Spleen (tissue), 11 donors: ENCODE data around the gene IGFALS. TPM values are rescaled to one million over a fixed set of nuclear protein-coding genes. Genes with fewer than 3 reads are reported as not detected.

Experiments used
- DNase-seq: peaks from one replicate; pipeline ENCODE4 v3.0.0-alpha.2; 2020
- H3K27ac ChIP-seq, 8 donors: fragments of 200-600 bp; sonication (generic) in 7 of 8; 1 replicate in 4 of 8; 2 replicates in 4 of 8; pipeline versions ENCODE4 v1.5.0 to v1.8.0; 2016 to 2021; ENCODE audit warnings: inconsistent platforms in 4 of 8, mild to moderate bottlenecking in 4 of 8, moderate library complexity in 1 of 8
- H3K27me3 ChIP-seq, 7 donors: fragments of 200-600 bp; sonication (generic) in 6 of 7; replicated peaks in 1 of 7; 1 replicate in 4 of 7; 2 replicates in 3 of 7; pipeline versions ENCODE4 v1.5.0 to v1.8.0; 2016 to 2021; ENCODE audit warnings: inconsistent platforms in 3 of 7, mild to moderate bottlenecking in 1 of 7
- H3K36me3 ChIP-seq, 6 donors: fragments of 200-600 bp; sonication (generic) in 5 of 6; 1 replicate in 4 of 6; 2 replicates in 2 of 6; pipeline versions ENCODE4 v1.5.0 to v1.8.0; 2016 to 2021; ENCODE audit warnings: inconsistent platforms in 2 of 6
- H3K4me1 ChIP-seq, 6 donors: fragments of 200-600 bp; sonication (generic) in 5 of 6; 1 replicate in 3 of 6; 2 replicates in 3 of 6; pipeline versions ENCODE4 v1.5.0 to v1.8.0; 2016 to 2021; ENCODE audit warnings: inconsistent platforms in 3 of 6
- H3K4me3 ChIP-seq, 8 donors: fragments of 200-600 bp; sonication (generic) in 7 of 8; 1 replicate in 4 of 8; 2 replicates in 4 of 8; pipeline versions ENCODE4 v1.5.0 to v1.8.0; 2016 to 2021; ENCODE audit warnings: inconsistent platforms in 4 of 8, mild to moderate bottlenecking in 4 of 8, moderate library complexity in 2 of 8
- H3K9me3 ChIP-seq, 8 donors: fragments of 200-600 bp; sonication (generic) in 7 of 8; 1 replicate in 4 of 8; 2 replicates in 4 of 8; pipeline versions ENCODE4 v1.5.0 to v1.8.0; 2016 to 2021; ENCODE audit warnings: inconsistent platforms in 4 of 8
- POLR2A ChIP-seq, 3 donors: fragments of 450-650 bp; IDR thresholded peaks; one replicate each; pipeline ENCODE4 v1.5.1; 2017; ENCODE audit warnings: antibody characterized with exemption in 3 of 3, mild to moderate bottlenecking in 1 of 3
- POLR2AphosphoS5 ChIP-seq, 3 donors: sonication (generic); formaldehyde crosslinking; IDR thresholded peaks; one replicate each; pipeline ENCODE4 v1.5.1; 2017; ENCODE audit warnings: antibody characterized with exemption in 3 of 3
- WGBS, 5 donors: extraction: QIAGEN DNeasy Blood & Tissue Kit in 3 of 5; methylation state at CpG; one replicate each; pipeline versions ENCODE4 v1.1.5 to v1.1.7; 2013 to 2018; 5-methylcytosine and 5-hydroxymethylcytosine counted together
- intact Hi-C: fragments of 100-400 bp; cut with DNase I; formaldehyde crosslinking; loops from one replicate; pipeline ENCODE4 v1.15.0; 2023; ENCODE audit warnings: low total_unique reads
- polyA plus RNA-seq, 3 donors: library from polyadenylated mRNA; stranded (reverse); fragments of 200-250 nt; gene quantifications; one replicate each; pipeline ENCODE4 v1.2.1, GENCODE V29; 2013
- total RNA-seq, 7 donors: library from RNA; depleted of rRNA in 3 of 7; stranded (reverse); fragments of >200 nt in 3 of 7; fragmentation: NEBNext Ultra II Directional in 4 of 7; extraction: Animal tissue kit (Norgen Biotek cat#: 25700) in 4 of 7; gene quantifications; one replicate each; pipeline versions ENCODE4 v1.1.0 to v1.2.1, GENCODE V29; 2016 to 2021
- TF ChIP-seq, protein P1 (sequence below), 11 experiments: fragments of 200-600 bp in 7 of 11; fragments of 450-650 bp in 4 of 11; sonication (generic) in 4 of 11; IDR thresholded peaks in 8 of 11; conservative IDR thresholded peaks in 3 of 11; 1 replicate in 7 of 11; 2 replicates in 4 of 11; pipeline versions ENCODE4 v1.4.0 to v1.8.0; 2016 to 2021; ENCODE audit warnings: antibody characterized with exemption in 11 of 11, inconsistent platforms in 4 of 11, mild to moderate bottlenecking in 1 of 11
- donor health status: healthy with polysubstance abuse.
- donor health status: DM: no; HTN: no; CAD: no; lungs with moderate emphysema.
- donor health status: DM: no; HTN: no; CAD: no.
- donor health status: Bipolar disorder and iron deficiency.
- donor health status: healthy.
- donor health status: DM: no; HTN: no; CAD: no.
- donor health status: DM: yes; HTN: yes; CAD: no.

Gene IGFALS
- total and polyA plus RNA-seq, 10 donors, result 0.14 to 0.63 (median 0.29) TPM; not detected in 2

DNA sequence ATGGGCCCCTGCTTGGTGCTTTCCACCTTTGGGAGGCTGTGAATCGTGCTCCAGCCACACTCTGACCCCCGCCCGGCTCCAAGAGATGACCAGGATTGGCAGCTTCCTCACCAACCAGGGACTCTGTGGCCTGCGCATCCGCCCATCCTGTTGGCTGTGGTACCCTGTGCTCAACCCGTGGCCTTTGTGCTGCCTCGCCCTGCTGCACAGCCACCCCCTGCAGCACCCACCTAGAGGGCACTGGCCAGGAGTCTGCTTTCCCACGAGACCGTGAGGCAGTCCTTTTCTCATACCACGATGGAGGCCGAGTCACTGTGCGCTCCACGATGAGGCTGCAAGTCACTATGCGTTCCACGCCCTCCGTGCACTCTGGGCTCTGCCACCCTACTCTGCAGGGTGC, 41.6 kb downstream of the IGFALS start:
- Histone ChIP-seq H3K9me3 (no peaks in the 10 kb centered on the region), H3K27ac (no peak overlapping the region), H3K36me3 (peaks cover 3 to 98% (median 72%) of the 10 kb centered on the region in 6 donors), H3K4me3 (no peak overlapping the region), H3K27me3 (no peaks in the 10 kb centered on the region), H3K4me1 (peaks cover 0 to 3% (median 0%) of the 10 kb centered on the region in 6 donors)
- WGBS, 5 donors, result 94 to 97% (median 96%) methylated on average over 16 of the region's 16 CpGs
- TF ChIP-seq, protein P1, sequence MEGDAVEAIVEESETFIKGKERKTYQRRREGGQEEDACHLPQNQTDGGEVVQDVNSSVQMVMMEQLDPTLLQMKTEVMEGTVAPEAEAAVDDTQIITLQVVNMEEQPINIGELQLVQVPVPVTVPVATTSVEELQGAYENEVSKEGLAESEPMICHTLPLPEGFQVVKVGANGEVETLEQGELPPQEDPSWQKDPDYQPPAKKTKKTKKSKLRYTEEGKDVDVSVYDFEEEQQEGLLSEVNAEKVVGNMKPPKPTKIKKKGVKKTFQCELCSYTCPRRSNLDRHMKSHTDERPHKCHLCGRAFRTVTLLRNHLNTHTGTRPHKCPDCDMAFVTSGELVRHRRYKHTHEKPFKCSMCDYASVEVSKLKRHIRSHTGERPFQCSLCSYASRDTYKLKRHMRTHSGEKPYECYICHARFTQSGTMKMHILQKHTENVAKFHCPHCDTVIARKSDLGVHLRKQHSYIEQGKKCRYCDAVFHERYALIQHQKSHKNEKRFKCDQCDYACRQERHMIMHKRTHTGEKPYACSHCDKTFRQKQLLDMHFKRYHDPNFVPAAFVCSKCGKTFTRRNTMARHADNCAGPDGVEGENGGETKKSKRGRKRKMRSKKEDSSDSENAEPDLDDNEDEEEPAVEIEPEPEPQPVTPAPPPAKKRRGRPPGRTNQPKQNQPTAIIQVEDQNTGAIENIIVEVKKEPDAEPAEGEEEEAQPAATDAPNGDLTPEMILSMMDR (IDR thresholded peaks at IDR 0.05 in 8 of 11, conservative IDR thresholded peaks at IDR 0.05 in 3 of 11), result no peak
- TF ChIP-seq POLR2A (IDR thresholded peaks at IDR 0.05), result no peak
- TF ChIP-seq POLR2AphosphoS5 (IDR thresholded peaks at IDR 0.05), result peak in 1 of 3 donors; percentile 58
- DNase-seq, result no peak
- intact Hi-C loops, result no loop called here

DNA sequence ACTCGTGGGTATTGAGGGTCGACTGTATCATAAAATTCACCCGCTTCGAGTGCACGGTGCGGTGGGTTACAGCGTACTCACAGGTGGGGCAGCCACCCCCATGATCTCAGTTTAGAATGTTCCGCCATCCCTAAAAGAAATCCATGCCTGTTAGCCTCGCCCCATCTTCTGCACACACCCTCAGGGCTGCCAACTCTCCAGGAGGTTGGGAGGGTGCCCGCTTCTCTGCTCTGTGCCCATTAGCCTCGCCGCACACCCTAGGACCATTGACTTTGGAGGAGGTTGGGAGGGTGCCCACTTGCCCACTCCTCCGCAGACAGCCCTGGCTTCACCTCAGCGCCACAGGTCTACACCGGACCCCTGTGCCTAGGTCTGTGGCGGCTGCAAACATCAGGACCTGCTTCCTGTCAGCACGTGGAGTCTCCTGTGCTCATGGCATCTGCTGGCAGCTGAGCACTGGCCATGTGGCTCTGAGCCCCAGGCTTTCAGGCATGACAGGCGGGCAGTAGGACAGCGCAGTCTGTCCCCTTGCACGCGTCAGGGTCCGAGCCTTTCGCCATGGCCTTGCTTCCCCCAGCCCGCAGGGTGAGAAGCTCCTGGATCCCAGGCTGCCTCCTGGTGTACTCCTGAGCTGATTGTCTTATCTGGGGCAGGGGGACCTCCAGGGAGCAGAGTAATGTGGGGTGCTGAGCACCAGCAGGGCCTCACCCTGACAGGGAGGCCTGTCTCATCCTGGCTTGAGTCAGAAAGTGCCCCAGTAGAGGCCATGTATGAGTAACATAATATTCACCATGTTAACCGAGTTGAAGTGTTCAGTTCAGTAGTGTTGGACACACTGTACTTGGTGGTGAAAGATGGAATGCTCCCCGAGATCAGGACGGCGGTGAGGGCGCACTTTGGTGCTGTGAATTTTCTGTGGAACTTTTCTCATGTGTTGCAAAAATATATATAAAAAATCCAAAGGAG, 44.1 kb downstream of the IGFALS start:
- TF ChIP-seq POLR2AphosphoS5 (IDR thresholded peaks at IDR 0.05), result peak in 1 of 3 donors; percentile 35
- TF ChIP-seq, protein P1 (IDR thresholded peaks at IDR 0.05 in 8 of 11, conservative IDR thresholded peaks at IDR 0.05 in 3 of 11), result no peak
- Histone ChIP-seq H3K27me3 (no peaks in the 10 kb centered on the region), H3K27ac (no peak overlapping the region), H3K4me3 (no peak overlapping the region), H3K9me3 (no peaks in the 10 kb centered on the region), H3K36me3 (peaks cover 3 to 100% (median 90%) of the 10 kb centered on the region in 6 donors), H3K4me1 (no peaks in the 10 kb centered on the region)
- peak; percentile 52 for DNase-seq
- 92 to 98% (median 95%) methylated on average over 24 to 29 of the region's 29 CpGs for WGBS, 5 donors
- intact Hi-C loops, result no loop called here

DNA sequence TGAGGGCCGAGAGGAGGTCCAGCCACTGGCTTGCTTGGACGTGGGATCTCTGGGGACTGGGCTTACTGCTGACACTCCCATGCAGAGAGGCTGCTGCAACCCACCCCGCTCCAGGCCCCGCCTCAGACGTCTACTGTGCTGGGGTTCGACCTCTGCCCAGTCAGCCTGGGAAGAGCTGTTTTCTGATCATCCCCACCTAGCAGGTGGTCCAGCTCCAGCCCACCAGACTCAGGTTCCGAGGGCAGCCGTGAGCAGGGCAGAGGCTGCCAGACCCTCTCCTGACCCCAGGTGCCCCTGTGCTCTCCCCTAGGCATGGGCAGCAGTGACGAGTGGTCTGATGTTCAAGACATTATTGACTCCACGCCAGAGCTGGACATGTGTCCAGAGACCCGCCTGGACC, 45.6 kb downstream of the IGFALS start:
- H3K27me3 ChIP-seq, result no peaks in the 10 kb centered on the region
- no peaks in the 10 kb centered on the region for H3K4me1 ChIP-seq
- H3K4me3 ChIP-seq, result no peak overlapping the region
- 89 to 95% (median 94%) methylated on average over 6 to 11 of the region's 11 CpGs for WGBS, 5 donors
- peaks cover 3 to 100% (median 94%) of the 10 kb centered on the region in 6 donors for H3K36me3 ChIP-seq
- TF ChIP-seq, protein P1 (IDR thresholded peaks at IDR 0.05 in 8 of 11, conservative IDR thresholded peaks at IDR 0.05 in 3 of 11), result no peak
- TF ChIP-seq POLR2AphosphoS5 (IDR thresholded peaks at IDR 0.05) (no peak), POLR2A (IDR thresholded peaks at IDR 0.05) (no peak)
- DNase-seq, result no peak
- intact Hi-C loops, result no loop called here
- H3K27ac ChIP-seq, result no peak overlapping the region
- H3K9me3 ChIP-seq, result no peaks in the 10 kb centered on the region

DNA sequence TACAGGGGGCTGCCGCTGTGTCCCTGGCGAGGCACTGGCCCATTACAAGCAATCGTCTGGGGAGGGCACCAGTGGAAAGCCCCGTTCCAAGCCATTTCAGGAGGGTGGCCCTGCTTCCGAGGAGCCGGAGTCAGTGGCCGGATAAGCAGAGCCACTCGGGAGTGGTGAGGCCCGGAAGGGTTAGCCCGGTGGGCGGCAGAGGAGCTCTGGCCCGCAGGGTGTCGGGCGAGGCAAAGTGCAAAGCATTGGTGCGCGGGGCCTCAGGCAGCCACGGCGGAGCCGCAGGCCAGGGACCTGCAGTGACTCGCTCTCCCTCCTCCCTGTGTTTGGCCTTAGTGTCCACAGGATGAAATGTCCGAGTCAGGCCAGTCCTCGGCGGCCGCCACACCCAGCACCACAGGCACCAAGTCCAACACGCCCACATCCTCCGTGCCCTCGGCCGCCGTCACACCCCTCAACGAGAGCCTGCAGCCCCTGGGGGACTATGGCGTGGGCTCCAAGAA, 46.8 kb downstream of the IGFALS start:
- no peak for DNase-seq
- Histone ChIP-seq H3K4me1 (no peaks in the 10 kb centered on the region), H3K27me3 (no peaks in the 10 kb centered on the region), H3K27ac (no peak overlapping the region), H3K4me3 (no peak overlapping the region), H3K9me3 (no peaks in the 10 kb centered on the region), H3K36me3 (peaks cover 3 to 100% (median 85%) of the 10 kb centered on the region in 6 donors)
- TF ChIP-seq, protein P1 (IDR thresholded peaks at IDR 0.05 in 8 of 11, conservative IDR thresholded peaks at IDR 0.05 in 3 of 11), result no peak
- no peak for TF ChIP-seq POLR2A (IDR thresholded peaks at IDR 0.05)
- TF ChIP-seq POLR2AphosphoS5 (IDR thresholded peaks at IDR 0.05), result no peak
- intact Hi-C loops, result no loop called here
- 89 to 96% (median 96%) methylated on average over 28 to 31 of the region's 31 CpGs for WGBS, 5 donors
